NCI-H524 treated with DMSO at 0.1 percent for 48 hours (cell line): ENCODE measurements around the gene BAZ1A.
A peak's percentile ranks its signal among the peaks of the same experiment; 100 is the strongest.

ENCODE experiments used
- DNase-seq: peaks from one replicate; lab custom pipeline; 2025; lab: John Stamatoyannopoulos, UW

The BAZ1A gene

GRCh38 chr14:34722723-34723545, 152.2 kb downstream of the BAZ1A start:
- peak; percentile 6 for DNase-seq

GRCh38 chr14:34721129-34721528, 154.0 kb downstream of the BAZ1A start:
- no peak for DNase-seq

GRCh38 chr14:34718750-34719304, 156.3 kb downstream of the BAZ1A start:
- DNase-seq: no peak

GRCh38 chr14:34715127-34715863, 159.9 kb downstream of the BAZ1A start:
- no peak for DNase-seq

DNA sequence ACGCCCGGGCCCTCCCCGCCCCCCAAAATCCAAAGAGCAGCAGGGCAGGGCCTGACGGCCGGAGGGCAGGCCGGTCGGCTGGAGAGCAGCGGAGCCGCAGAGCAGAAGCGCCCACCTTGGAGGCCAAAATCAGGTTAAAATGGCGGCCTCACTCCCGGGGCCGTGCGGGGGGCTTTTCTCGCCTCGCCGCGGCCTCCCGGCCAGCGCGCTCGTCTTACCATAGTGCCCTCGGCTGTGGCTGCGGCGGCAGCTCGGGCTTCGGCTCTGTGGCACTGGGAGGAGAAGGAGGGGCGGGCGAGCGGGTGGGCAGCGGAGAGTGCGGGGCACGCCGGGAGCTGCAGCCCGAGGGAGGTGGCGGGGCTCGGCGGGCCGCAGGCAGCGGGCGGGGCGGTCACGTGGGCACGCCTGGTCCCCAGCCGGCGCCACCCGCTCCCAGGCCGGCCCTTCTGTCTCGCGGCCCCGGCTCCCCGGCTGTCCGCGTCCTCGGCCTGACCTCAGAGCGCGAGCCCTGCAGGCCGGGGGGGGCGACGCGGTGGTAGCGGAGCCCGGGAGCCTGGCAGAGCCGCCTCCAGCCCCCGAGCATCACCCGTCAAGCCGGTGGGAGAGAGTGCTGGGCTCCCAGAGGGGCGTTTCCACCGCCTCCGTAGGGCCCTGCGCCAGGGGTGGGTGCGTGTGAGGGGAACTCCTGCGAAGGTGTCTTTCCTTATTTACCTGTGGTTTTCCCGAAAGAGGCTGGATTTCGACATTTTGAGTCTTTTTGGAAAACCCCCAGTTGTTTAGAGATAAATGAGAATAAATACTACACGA, 160.6 kb downstream of the BAZ1A start, which contains the start of gene CFL2:
TSS of gene CFL2 (minus strand) at position 274 of the 807 bp plus-strand sequence. CDS start at position 221, 53 bp downstream.
- peak; percentile 66 for DNase-seq

DNA sequence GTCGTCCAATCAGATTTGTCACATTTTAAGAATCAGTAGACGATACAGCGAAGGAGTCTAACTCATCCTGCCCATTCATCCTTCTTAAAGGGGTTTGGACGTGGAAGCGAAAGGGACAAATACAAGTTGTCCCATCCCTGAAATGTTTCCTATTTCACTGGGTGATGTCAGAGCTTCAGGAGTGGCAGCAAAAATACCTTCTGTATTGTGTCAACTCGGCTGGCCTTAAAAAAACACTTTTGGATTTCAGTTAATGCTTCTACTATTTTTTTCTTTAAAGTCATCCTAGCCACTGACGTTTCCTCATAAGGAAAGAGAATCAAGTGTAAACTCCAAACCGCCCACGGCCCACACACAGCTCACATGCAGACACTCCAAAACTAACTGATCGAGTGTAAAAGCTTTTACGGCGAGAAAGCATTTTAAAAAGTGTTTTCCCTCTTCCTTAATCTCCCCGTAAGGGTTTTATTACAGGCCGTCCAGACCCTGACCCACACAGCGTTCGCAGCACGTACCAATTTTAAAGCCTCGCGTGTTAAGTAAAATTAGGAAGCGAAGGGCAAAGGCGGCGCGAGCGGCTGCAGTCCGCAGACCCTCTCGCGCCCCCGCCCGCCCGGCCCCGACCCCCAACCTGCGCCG, 161.4 kb downstream of the BAZ1A start:
- no peak for DNase-seq

- DNase-seq: no peak
Observed at GRCh38 chr14:34713122-34713680, 162.0 kb downstream of the BAZ1A start.

DNA sequence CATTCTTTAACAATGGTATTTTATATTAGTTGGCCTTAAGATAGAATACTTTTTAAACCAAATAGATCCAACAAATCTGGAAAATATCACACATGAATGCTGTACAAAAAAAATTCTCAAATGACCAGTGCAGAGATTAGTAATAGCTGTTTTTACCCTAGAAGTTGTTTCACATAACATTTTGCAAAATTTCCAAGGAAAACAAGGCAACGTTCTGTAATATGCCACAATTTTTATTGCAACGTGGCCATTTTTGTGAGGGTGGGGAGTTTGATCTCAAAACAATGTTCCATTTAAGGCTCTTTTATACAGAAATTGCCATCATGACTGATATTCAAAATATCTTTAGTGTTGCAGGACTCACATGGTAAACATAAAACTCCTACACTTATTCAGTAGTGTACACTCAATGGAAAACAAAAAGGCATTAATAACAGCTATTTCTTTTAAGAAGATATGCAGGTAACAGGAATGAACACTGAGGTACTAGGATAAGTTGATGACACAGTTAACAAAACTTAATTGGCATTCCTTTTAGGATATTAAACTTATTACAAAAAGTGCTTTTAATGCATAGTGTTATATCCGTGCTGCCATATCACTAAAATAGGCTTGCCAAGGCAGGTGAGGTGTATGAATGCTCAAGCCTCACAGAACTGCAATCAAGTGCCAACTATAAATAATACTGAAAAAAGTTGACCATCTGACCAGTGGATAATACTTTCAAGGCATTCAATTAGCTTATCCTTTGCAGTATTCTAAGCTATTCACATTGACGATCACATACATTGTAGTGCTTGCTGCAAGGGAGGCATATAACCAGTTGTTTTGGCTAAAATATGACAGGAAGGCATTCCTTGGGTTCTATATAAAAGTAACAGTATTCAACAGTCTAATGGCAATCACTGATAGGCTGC, 163.1 kb downstream of the BAZ1A start:
- DNase-seq: no peak

GRCh38 chr14:34711169-34711568, 164.0 kb downstream of the BAZ1A start:
- peak; percentile 81 for DNase-seq

- no peak for DNase-seq
Observed at GRCh38 chr14:34710744-34711143, 164.4 kb downstream of the BAZ1A start.

GRCh38 chr14:34710006-34710405, 165.2 kb downstream of the BAZ1A start:
- DNase-seq: no peak

- DNase-seq: no peak
Observed at GRCh38 chr14:34707722-34708121, 167.4 kb downstream of the BAZ1A start.
